ENCODE data around the gene TAF9. TPM values are rescaled to one million over a fixed set of nuclear protein-coding genes. Genes with fewer than 3 reads are reported as not detected.
"Not testable (repeated sequence)": the region's sequence is repeated elsewhere in the genome, so short reads cannot be mapped to it uniquely, and the experiment has no call there.

The TAF9 gene
- total RNA-seq, 1 donor from 2014 or later = 21.7 TPM

GRCh38 chr5:69335341-69335935, 33.9 kb downstream of the TAF9 start:
- no peak for DNase-seq

GRCh38 chr5:69334793-69335268, 34.5 kb downstream of the TAF9 start:
- peak; percentile 84 for DNase-seq

DNA sequence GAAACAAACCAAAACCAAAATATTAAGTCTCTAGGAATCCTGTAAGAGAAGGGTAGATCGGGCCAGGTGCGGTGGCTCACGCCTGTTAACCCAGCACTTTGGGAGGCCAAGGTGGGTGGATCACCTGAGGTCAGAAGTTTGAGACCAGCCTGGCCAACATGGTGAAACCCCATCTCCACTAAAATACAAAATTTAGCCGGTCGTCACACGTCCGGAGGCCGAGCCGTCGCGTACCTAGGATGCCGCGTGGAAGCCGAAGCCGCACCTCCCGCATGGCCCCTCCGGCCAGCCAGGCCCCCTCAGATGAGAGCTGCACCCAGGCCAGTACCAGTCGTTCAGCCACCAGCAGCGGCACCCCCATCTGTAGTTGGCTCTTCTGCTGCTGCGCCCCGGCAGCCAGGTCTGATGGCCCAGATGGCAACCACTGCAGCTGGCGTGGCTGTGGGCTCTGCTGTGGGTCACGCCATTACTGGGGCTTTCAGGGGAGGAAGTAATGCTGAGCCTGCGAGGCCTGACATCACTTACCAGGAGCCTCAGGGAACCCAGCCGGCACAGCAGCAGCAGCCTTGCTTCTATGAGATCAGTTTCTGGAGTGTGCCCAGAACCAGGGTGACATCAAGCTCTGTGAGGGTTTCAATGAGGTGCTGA, 35.5 kb downstream of the TAF9 start:
- DNase-seq = not testable (repeated sequence)

DNA sequence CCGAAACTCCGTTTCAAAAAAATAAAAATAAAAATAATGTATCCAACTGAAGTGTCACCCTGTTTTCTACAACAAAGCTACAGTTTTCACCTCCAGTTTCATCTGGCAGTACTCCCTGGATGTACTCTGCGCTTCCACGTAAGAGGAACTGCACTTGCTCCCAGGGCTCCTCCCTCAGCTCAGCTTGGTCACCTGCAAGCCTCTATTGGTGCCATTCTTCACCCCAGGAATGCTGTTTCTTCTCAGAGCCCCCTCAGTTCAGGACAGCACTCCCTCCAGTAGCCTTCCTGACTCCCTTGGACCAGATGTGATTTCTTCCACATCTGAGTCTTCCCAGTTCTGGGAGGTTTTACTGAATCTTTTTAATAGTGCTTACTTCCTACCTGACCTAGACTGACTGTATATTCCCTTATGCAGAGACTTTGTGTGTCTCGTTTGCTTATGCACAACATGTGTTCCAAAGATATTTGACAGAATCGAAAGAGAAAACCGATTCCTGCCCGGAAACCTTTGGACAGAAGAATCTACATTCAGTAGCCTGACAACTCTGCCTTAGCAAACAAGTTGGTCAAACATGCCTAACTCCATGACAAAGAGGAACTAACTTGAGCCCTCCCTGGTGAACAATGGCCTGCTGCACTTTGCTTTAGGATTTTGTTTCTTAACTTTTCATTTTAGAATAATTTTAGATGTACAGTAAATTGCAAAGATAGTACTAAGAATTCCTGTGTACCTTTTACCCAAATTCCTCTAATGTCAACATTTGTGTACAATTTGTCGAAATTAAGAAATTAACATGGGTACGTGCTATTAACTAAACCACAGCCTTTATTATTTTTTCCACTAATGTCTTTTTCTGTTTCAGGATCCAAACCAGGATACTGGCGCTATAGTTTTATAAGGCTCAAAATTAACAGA, 37.5 kb downstream of the TAF9 start:
- peak; percentile 18 for DNase-seq

DNA sequence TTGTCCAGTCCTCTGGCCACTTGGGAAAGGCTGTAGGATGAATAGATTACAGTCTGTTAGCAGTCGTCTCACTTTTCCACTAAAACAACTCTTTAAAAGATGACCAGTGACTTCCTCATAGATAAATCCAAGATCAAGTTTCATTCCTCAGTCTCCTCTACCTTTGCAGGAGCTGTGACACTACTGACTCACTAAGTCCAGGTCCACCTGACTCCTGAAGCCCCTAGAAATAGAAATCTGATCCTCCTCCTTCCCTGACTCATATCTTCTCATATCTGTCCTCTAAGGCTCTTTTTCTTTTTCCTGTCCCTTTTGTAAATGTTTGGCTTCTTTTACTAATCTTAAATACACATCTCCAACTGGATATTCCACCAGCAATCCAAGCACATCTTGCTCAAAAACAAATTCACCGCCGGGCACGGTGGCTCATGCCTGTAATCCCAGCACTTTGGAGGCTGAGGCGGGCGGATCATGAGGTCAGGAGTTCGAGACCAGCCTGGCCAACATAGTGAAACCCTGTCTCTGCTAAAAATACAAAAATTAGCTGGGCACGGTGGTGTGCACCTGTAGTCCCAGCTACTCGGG, 39.3 kb downstream of the TAF9 start:
- no peak for DNase-seq

DNA sequence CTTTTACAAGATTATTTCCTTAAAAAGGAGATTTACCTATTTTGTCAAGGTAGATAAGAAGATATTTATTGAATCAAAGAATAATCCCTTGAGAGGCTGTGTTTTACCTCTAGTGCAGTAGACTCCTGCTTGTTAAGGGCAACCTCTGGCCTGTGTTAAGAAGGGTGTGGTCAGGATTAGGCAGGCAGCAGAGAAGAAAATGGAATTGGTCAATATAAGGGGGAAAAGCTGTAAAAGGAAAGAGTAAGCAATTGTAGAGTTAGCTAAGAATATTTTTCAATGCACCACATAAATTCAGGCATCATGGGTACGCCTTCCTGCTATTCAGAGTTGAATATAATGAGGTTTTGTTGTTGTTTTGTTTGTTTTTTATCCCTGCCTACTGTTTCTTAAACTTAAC, 43.0 kb downstream of the TAF9 start:
- no peak for DNase-seq

DNA sequence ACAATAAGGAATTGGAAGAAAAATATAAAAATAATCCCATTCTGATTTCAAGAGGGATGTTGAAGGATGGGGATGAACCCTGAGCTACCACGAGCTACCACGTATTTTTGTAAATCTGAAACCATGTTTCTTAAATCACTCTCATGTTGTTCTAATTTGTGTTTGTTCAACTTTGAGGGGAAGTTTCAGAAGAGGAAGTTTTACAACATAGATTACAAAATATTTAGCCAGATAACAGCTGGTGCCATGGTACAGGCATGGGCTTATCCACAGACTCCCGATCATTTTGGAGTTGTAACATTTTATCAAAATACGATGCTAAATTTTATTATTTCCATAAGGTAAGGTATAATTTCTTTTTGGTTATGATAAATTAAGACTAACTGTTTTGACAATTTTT, 51.9 kb downstream of the TAF9 start:
- DNase-seq = no peak

GRCh38 chr5:69315972-69316371, 53.3 kb downstream of the TAF9 start:
- no peak for DNase-seq

Other genes starting within 250 kb of the TAF9 start
- gene CCNB1, start 202.4 kb downstream of the TAF9 start, total RNA-seq = 38.9 TPM
- gene CENPH, start 179.9 kb downstream of the TAF9 start, total RNA-seq = 9.3 TPM
- 21.6 TPM for gene CDK7, start 134.6 kb downstream of the TAF9 start, total RNA-seq
- gene CCDC125, start 36.7 kb downstream of the TAF9 start, total RNA-seq = 7.3 TPM
- gene AK6, start within 50 bp of the TAF9 start, total RNA-seq = 29.8 TPM
- gene RAD17, start 298 bp upstream of the TAF9 start, total RNA-seq = 40.0 TPM
- 3.2 TPM for gene MARVELD2, start 45.6 kb upstream of the TAF9 start, total RNA-seq
- 8.0 TPM for gene OCLN, start 123.3 kb upstream of the TAF9 start, total RNA-seq
- gene GTF2H2C, start 190.7 kb upstream of the TAF9 start, total RNA-seq = 42.3 TPM